K562 (cell line): ENCODE data around the gene SOSTDC1. TPM values are rescaled to one million over a fixed set of nuclear protein-coding genes. Genes with fewer than 3 reads are reported as not detected.

Experiments
- ATAC-seq: fragments of 200-7000 bp; cut with Tn5 transposase; 3 replicates; pipeline ENCODE4 v1.9.1; 2020; ENCODE audit warnings: moderate library complexity
- BruUV-seq: library from RNA; stranded (reverse); fragments of 400-500 nt; replicated peaks from 2 replicates; lab custom pipeline; 2021; lab: Mats Ljungman, UMichigan
- CTCF ChIA-PET: fragments of 300-600 bp; formaldehyde crosslinking; extraction: SDS; loops from one replicate; lab custom pipeline; 2021; ENCODE audit warnings: low intra/inter-chr PET ratio; lab: Yijun Ruan, JAX
- POLR2A ChIA-PET: fragments of 300-600, 350-650 bp; sonication (Branson Sonifier 250); formaldehyde crosslinking; extraction: SDS; loops from one replicate; lab custom pipeline; 2021; ENCODE audit warnings: antibody characterized with exemption, inconsistent platforms; lab: Yijun Ruan, JAX
- DNase-seq, 4 experiments: peaks; one replicate each; pipeline versions ENCODE4 v3.0.0 to v3.0.0-alpha.2; 2011 to 2018; ENCODE audit warnings: low spot score in 3 of 4, mixed read lengths in 3 of 4; ENCODE audit errors: extremely low read depth in 1 of 4
- FAIRE-seq: peaks from 2 replicates; lab custom pipeline; 2011; peaks lifted over from hg19 to GRCh38; lab: Jason Lieb, UNC
- H2AFZ ChIP-seq: 2 replicates; pipeline ENCODE4 v1.6.0; 2011; ENCODE audit warnings: low read depth, low read length, control low read depth, inconsistent platforms
- H3K27ac ChIP-seq: fragments of 200-600 bp; 3 replicates; pipeline ENCODE4 v1.8.0; 2011; ENCODE audit warnings: low read depth, mild to moderate bottlenecking, control low read depth, inconsistent platforms, low read length, moderate library complexity, mixed read lengths; ENCODE audit errors: extremely low read depth
- H3K27me3 ChIP-seq, 2 experiments: fragments of 300-600 bp in 1 of 2; 2 replicates in 1 of 2; 3 replicates in 1 of 2; pipeline versions ENCODE4 v1.6.0 to v1.8.0; 2011; ENCODE audit warnings: inconsistent platforms in 2 of 2, low read length in 2 of 2, mild to moderate bottlenecking in 1 of 2, mixed read lengths in 1 of 2, moderate library complexity in 1 of 2; ENCODE audit not compliant: control insufficient read depth in 2 of 2, insufficient read depth in 2 of 2
- H3K36me3 ChIP-seq: fragments of 300-600 bp; 3 replicates; pipeline ENCODE4 v1.8.0; 2011; ENCODE audit warnings: mild to moderate bottlenecking, low read length, inconsistent platforms; ENCODE audit not compliant: control insufficient read depth, insufficient read depth
- H3K4me1 ChIP-seq, 2 experiments: fragments of 200-600 bp in 1 of 2; replicated peaks in 1 of 2; 2 replicates in 1 of 2; 3 replicates in 1 of 2; pipeline versions ENCODE4 v1.5.1 to v1.8.0; 2011; ENCODE audit warnings: inconsistent platforms in 2 of 2, low read length in 2 of 2, mild to moderate bottlenecking in 1 of 2, mixed read lengths in 1 of 2, moderate library complexity in 1 of 2; ENCODE audit not compliant: control insufficient read depth in 2 of 2, insufficient read depth in 2 of 2
- H3K4me2 ChIP-seq: 2 replicates; pipeline ENCODE4 v1.6.1; 2011; ENCODE audit warnings: low read length, control low read depth, inconsistent platforms, mixed read lengths; ENCODE audit not compliant: insufficient read depth
- H3K4me3 ChIP-seq: fragments of 200-600 bp; sonication (generic), shearing (Covaris generic); 2 replicates; pipeline ENCODE4 v1.5.1; 2016; ENCODE audit warnings: control low read depth, inconsistent platforms
- H3K79me2 ChIP-seq: fragments of 200-600 bp; 3 replicates; pipeline ENCODE4 v1.8.0; 2011; ENCODE audit warnings: low read length, inconsistent platforms; ENCODE audit not compliant: control insufficient read depth, insufficient read depth
- H3K9ac ChIP-seq, 2 experiments: 2 replicates each; pipeline versions ENCODE4 v1.6.0 to v1.6.1; 2011; ENCODE audit warnings: low read depth in 2 of 2, low read length in 2 of 2, control low read depth in 1 of 2, inconsistent platforms in 1 of 2, mild to moderate bottlenecking in 1 of 2, mixed read lengths in 1 of 2; ENCODE audit not compliant: insufficient read depth in 1 of 2
- H3K9me1 ChIP-seq: one replicate; pipeline ENCODE4 v1.6.0; 2011; ENCODE audit warnings: inconsistent platforms, mild to moderate bottlenecking, low read length, moderate library complexity; ENCODE audit not compliant: control insufficient read depth, insufficient read depth
- H3K9me3 ChIP-seq: replicated peaks from 2 replicates; pipeline ENCODE4 v1.5.1; 2011; ENCODE audit warnings: low read depth, low read length, inconsistent platforms; ENCODE audit not compliant: control insufficient read depth, insufficient read depth
- H4K20me1 ChIP-seq: replicated peaks from 2 replicates; pipeline ENCODE4 v1.6.1; 2011; ENCODE audit warnings: low read length, inconsistent platforms, mixed read lengths; ENCODE audit not compliant: control insufficient read depth, insufficient read depth
- ATF6 ChIP-seq: sonication (generic); formaldehyde crosslinking; IDR thresholded peaks from 2 replicates; pipeline ENCODE4 v1.4.0; 2020; ENCODE audit warnings: mild to moderate bottlenecking, missing genetic modification reagents
- CEBPB ChIP-seq: fragments of 450-650 bp; IDR thresholded peaks from 2 replicates; pipeline ENCODE4 v1.6.1; 2016; ENCODE audit warnings: missing genetic modification characterization, missing compliant biosample characterization
- CEBPG ChIP-seq, 3 experiments: fragments of 200-800 bp in 1 of 3; sonication (Bioruptor generic) in 1 of 3; sonication (generic) in 1 of 3; formaldehyde crosslinking in 1 of 3; IDR thresholded peaks in 2 of 3; conservative IDR thresholded peaks in 1 of 3; 2 replicates each; pipeline versions ENCODE4 v1.6.1 to v1.8.0; 2016 to 2022; ENCODE audit warnings: missing compliant biosample characterization in 2 of 3, missing genetic modification characterization in 2 of 3, mild to moderate bottlenecking in 1 of 3, missing genetic modification reagents in 1 of 3
- FOSL1 ChIP-seq: fragments of 200-800 bp; sonication (Bioruptor generic); conservative IDR thresholded peaks from 2 replicates; pipeline ENCODE4 v1.6.1; 2016; ENCODE audit warnings: missing genetic modification characterization, missing compliant biosample characterization
- LEF1 ChIP-seq: fragments of 450-650 bp; IDR thresholded peaks from 2 replicates; pipeline ENCODE4 v1.6.1; 2016; ENCODE audit warnings: mild to moderate bottlenecking
- SP1 ChIP-seq: sonication (generic); formaldehyde crosslinking; IDR thresholded peaks from 2 replicates; pipeline ENCODE4 v1.8.1; 2022; ENCODE audit warnings: mild to moderate bottlenecking, missing genetic modification reagents
- TEAD1 ChIP-seq, 2 experiments: fragments of 450-650 bp in 1 of 2; sonication (generic) in 1 of 2; formaldehyde crosslinking; IDR thresholded peaks; 2 replicates each; pipeline versions ENCODE4 v1.4.0 to v1.8.0; 2020 to 2022; ENCODE audit warnings: mild to moderate bottlenecking in 2 of 2, missing genetic modification reagents in 1 of 2
- U2AF2 ChIP-seq: fragments of 200-400 bp; formaldehyde crosslinking; optimal IDR thresholded peaks from 2 replicates; pipeline ENCODE3; 2017; ENCODE audit warnings: low read depth, mild to moderate bottlenecking, low read length
- WGBS: fragments of 100-300 bp; shearing (Covaris generic); methylation state at CpG from one replicate; pipeline ENCODE4 v1.1.6; 2016; ENCODE audit warnings: low coverage, mixed read lengths; ENCODE audit not compliant: insufficient coverage; ENCODE audit errors: missing lambda C conversion rate; 5-methylcytosine and 5-hydroxymethylcytosine counted together
- in situ Hi-C: fragments of 300-500 bp; cut with MboI; formaldehyde crosslinking; loops from 4 replicates; pipeline ENCODE4 v1.15.0; 2018; ENCODE audit warnings: inconsistent platforms, mixed read lengths
- intact Hi-C: fragments of 100-400 bp; cut with micrococcal nuclease; formaldehyde crosslinking; loops from 2 replicates; pipeline ENCODE4 v1.14.2; 2022
- polyA plus RNA-seq, 8 experiments: library from polyadenylated mRNA; depleted of rRNA in 4 of 8; stranded (reverse) in 5 of 8; unstranded in 3 of 8; fragments of >200 nt; fragmentation: Nextera tagmentation in 2 of 8; fragmentation: Illumina TruSeq in 1 of 8; extraction: Ambion mirVana in 2 of 8; extraction: Trizol in 1 of 8; gene quantifications; 2 replicates each; pipeline versions ENCODE4 v1.2.1 to v1.2.3, GENCODE V29; 2011 to 2014; ENCODE audit warnings: inconsistent platforms in 1 of 8, missing spikeins in 1 of 8
- total RNA-seq, 7 experiments: library from RNA; depleted of rRNA in 6 of 7; stranded (reverse); fragments of >200 nt in 6 of 7; fragmentation: Illumina TruSeq in 2 of 7; extraction: Trizol in 2 of 7; gene quantifications; 2 replicates each; pipeline versions ENCODE4 v1.2.1 to v1.2.3, GENCODE V29; 2011 to 2021; ENCODE audit warnings: low replicate concordance in 1 of 7

SOSTDC1 gene
- total and polyA plus RNA-seq, 9 of the 15 experiments (the other 6 are each of a cell fraction or from before 2014, with no cell fraction given) = 8.3 to 48.6 (median 15.9) TPM

GRCh38 chr7:16422103-16422435 is 43.5 kb downstream of the SOSTDC1 start:
- Histone ChIP-seq H3K79me2 (peaks cover 50% of the 10 kb centered on the region), H4K20me1 (no peaks in the 10 kb centered on the region), H3K27ac (peak overlapping the region; percentile 97), H3K9me3 (no peaks in the 10 kb centered on the region; the same call in 1 of the 2 replicates), H3K36me3 (no peaks in the 10 kb centered on the region; the same call in 2 of the 3 replicates), H3K9me1 (no peaks in the 10 kb centered on the region), H3K4me1 (peaks cover 18 to 35% of the 10 kb centered on the region in 2 experiments), H3K4me3 (peak overlapping the region; percentile 66; the same call in 1 of the 2 replicates), H3K4me2 (peak overlapping the region; percentile 95), H2AFZ (peak overlapping the region; percentile 97), H3K9ac (peak overlapping the region in 1 of 2 experiments; percentile 89; a peak in 3 of 4 replicates), H3K27me3 (no peaks in the 10 kb centered on the region)
- in situ Hi-C loops (no loop called here), intact Hi-C loops (loop anchor here (5.0 to 10.0 kb wide), 2 partner anchors 225 to 333 kb away; partner anchors contain the start of genes ANKMY2, BZW2 and TSPAN13)
- DNase-seq = no peak
- no TSS peak for BruUV-seq
- ChIA-PET CTCF (no interaction called here), POLR2A (interaction anchor here (1.4 to 3.3 kb wide), 3 partner anchors 10 to 44 kb away, joined by 5 to 24 read pairs (median 12); partner anchors contain the start of gene SOSTDC1)
- ATAC-seq = no peak
- WGBS = 0% methylated on average over 1 of the region's 1 CpG
- no peak for FAIRE-seq
- no peak for TF ChIP-seq SP1 (CRISPR knock-in tag)
- peak; percentile 92 for TF ChIP-seq CEBPB (tag)
- 0 out of 4 replicates have a peak, but pooled peaks of 1 of the 2 experiments have one; percentile 18 for TF ChIP-seq TEAD1 (CRISPR knock-in tag; IDR thresholded peaks at IDR 0.05)
- 0 out of 2 replicates have a peak, but pooled peaks have one; percentile 10 for TF ChIP-seq LEF1
- peak; percentile 61 for TF ChIP-seq CEBPG (CRISPR knock-in tag; IDR thresholded peaks at IDR 0.05)
- TF ChIP-seq CEBPG (tag; conservative IDR thresholded peaks at IDR 0.05 in 1 of 2, IDR thresholded peaks at IDR 0.05 in 1 of 2) = peak; percentile 80 to 96
- no peak for TF ChIP-seq U2AF2
- no peak for TF ChIP-seq ATF6
- peak; percentile 22; the same call in 1 of the 2 replicates for TF ChIP-seq FOSL1 (tag)
